Femur (tissue), 1 donor: ENCODE data around the gene RPS4Y1.
"Not testable (repeated sequence)": the region's sequence is repeated elsewhere in the genome, so short reads cannot be mapped to it uniquely, and the experiment has no call there.

Experiments
- DNase-seq: peaks from one replicate; pipeline ENCODE4 v3.0.0-alpha.2; 2017

RPS4Y1 gene

GRCh38 chrY:2841471-2841893 is at the start of gene RPS4Y1:
TSS of gene RPS4Y1 (plus strand) at chrY:2841602. CDS start at chrY:2841625, 23 bp downstream.
- DNase-seq: no peak

- DNase-seq: no peak
These were observed 44.4 kb upstream of the RPS4Y1 start for GRCh38 chrY:2796977-2797523.

- DNase-seq: no peak
These were observed 43.4 kb upstream of the RPS4Y1 start for GRCh38 chrY:2797991-2798390.

- no peak for DNase-seq
These were observed 41.2 kb upstream of the RPS4Y1 start for GRCh38 chrY:2800246-2800645.

- not testable (repeated sequence) for DNase-seq
These were observed 24.1 kb upstream of the RPS4Y1 start for GRCh38 chrY:2817146-2817896.

GRCh38 chrY:2824471-2824870 is 16.9 kb upstream of the RPS4Y1 start:
- DNase-seq: no peak

GRCh38 chrY:2828497-2828896 is 12.9 kb upstream of the RPS4Y1 start:
- no peak for DNase-seq

GRCh38 chrY:2835230-2835629 is 6.2 kb upstream of the RPS4Y1 start:
- DNase-seq: no peak

- DNase-seq: no peak
These were observed 4.3 kb upstream of the RPS4Y1 start for GRCh38 chrY:2837078-2837477.

- no peak for DNase-seq
These were observed 3.5 kb upstream of the RPS4Y1 start for GRCh38 chrY:2837932-2838331.

- DNase-seq: no peak
These were observed 5.4 kb downstream of the RPS4Y1 start for GRCh38 chrY:2846791-2847190.

GRCh38 chrY:2848384-2848783 is 7.0 kb downstream of the RPS4Y1 start:
- no peak for DNase-seq

GRCh38 chrY:2849368-2849767 is 8.0 kb downstream of the RPS4Y1 start:
- DNase-seq: no peak

GRCh38 chrY:2854145-2854774 is 12.9 kb downstream of the RPS4Y1 start:
- DNase-seq: no peak

- no peak for DNase-seq
These were observed 15.7 kb downstream of the RPS4Y1 start for GRCh38 chrY:2857068-2857467.

GRCh38 chrY:2857686-2858085 is 16.3 kb downstream of the RPS4Y1 start:
- no peak for DNase-seq

GRCh38 chrY:2859782-2860181 is 18.4 kb downstream of the RPS4Y1 start:
- no peak for DNase-seq

- no peak for DNase-seq
These were observed 19.1 kb downstream of the RPS4Y1 start for GRCh38 chrY:2860511-2860910.

GRCh38 chrY:2866581-2866980 is 25.2 kb downstream of the RPS4Y1 start:
- no peak for DNase-seq

GRCh38 chrY:2867469-2867868 is 26.1 kb downstream of the RPS4Y1 start:
- DNase-seq: no peak

GRCh38 chrY:2868035-2868607 is 26.7 kb downstream of the RPS4Y1 start:
- no peak for DNase-seq

- not testable (repeated sequence) for DNase-seq
These were observed 30.8 kb downstream of the RPS4Y1 start for GRCh38 chrY:2872234-2872633.

GRCh38 chrY:2874211-2874610 is 32.8 kb downstream of the RPS4Y1 start:
- no peak for DNase-seq

GRCh38 chrY:2883561-2883960 is 42.2 kb downstream of the RPS4Y1 start:
- no peak for DNase-seq
